ENCODE results near the gene PCGF3. TPM values are rescaled to one million over a fixed set of nuclear protein-coding genes. Genes with fewer than 3 reads are reported as not detected.

PCGF3 gene
- total RNA-seq, 1 experiment from 2014 or later, result 66.3 TPM

DNA sequence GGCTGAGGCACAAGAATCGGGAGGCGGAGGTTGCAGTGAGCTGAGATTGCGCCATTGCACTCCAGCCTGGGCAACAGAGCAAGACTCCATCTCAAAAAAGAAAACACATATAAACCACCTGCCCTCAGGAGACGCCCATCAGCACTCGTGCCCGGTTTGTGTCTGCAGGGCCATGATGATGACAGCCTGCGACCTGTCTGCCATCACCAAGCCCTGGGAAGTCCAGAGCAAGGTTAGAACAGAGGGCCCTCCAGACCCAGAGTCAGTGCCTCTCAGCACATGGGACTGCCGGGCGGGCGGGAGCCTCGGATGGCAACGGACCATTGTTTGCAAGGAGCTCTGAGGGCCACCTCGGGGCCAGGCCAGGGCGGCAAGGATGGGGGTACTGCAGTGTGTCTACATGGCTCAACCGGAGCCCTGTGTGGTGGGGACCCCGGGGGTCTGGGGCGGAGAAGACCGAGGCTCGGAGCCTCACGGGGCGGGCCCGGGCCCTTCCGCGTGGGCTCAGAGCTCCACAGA is 40.9 kb upstream of the PCGF3 start:
- H3K4me3 ChIP-seq (replicated peaks in 1 of 2; ENCODE audit: low read depth in 1 of 2, low read length in 2 of 2), result no peak overlapping the region
- no peak overlapping the region for H3K4me2 ChIP-seq (ENCODE audit: low read length)
- no peaks in the 10 kb centered on the region for H3K79me2 ChIP-seq (ENCODE audit: insufficient read depth, low read length)
- no peak overlapping the region for H2AFZ ChIP-seq (ENCODE audit: low read depth, low read length, poor library complexity, severe bottlenecking)
- no peaks in the 10 kb centered on the region for H3K36me3 ChIP-seq (ENCODE audit: control insufficient read depth in 1 of 2, insufficient read depth in 2 of 2, low read length in 2 of 2)
- no peaks in the 10 kb centered on the region for H3K9me2 ChIP-seq (ENCODE audit: insufficient read depth)
- no peaks in the 10 kb centered on the region for H3K4me1 ChIP-seq (ENCODE audit: control insufficient read depth in 1 of 2, insufficient read depth in 2 of 2, low read length in 2 of 2)
- H3K27me3 ChIP-seq (ENCODE audit: insufficient read depth, low read length), result no peaks in the 10 kb centered on the region
- no peak overlapping the region for H3K27ac ChIP-seq (ENCODE audit: low read depth, low read length)
- no TSS peak for BruUV-seq (replicated peaks)
- DNase-seq (ENCODE audit: low read depth, low spot score) (no peak), ATAC-seq (no peak)
- ChIA-PET RAD21 (ENCODE audit: low non-redundant PET in 1 of 2, low total read pairs in 2 of 2, uncharacterized antibody in 2 of 2, unreplicated experiment in 2 of 2) (no interaction called here), POLR2A (no interaction called here), CTCF (no interaction called here)
- no peak overlapping the region for H3K9ac ChIP-seq (ENCODE audit: low read length)
- H4K20me1 ChIP-seq (ENCODE audit: insufficient read depth), result no peaks in the 10 kb centered on the region
- no peaks in the 10 kb centered on the region for H3K9me3 ChIP-seq (ENCODE audit: control insufficient read depth in 1 of 2, insufficient read depth in 1 of 2, low read depth in 1 of 2, low read length in 2 of 2)
- TF ChIP-seq FOSL1 (IDR thresholded peaks at IDR 0.05; ENCODE audit: low read depth), result no peak
- no peak for TF ChIP-seq TCF7L2 (IDR thresholded peaks at IDR 0.05; ENCODE audit: borderline replicate concordance, extremely low read depth, insufficient read depth, insufficient read length)
- no peak for TF ChIP-seq YY1 (IDR thresholded peaks at IDR 0.05; ENCODE audit: extremely low read depth, insufficient replicate concordance, low read depth, low read length)
- TF ChIP-seq, protein P1, sequence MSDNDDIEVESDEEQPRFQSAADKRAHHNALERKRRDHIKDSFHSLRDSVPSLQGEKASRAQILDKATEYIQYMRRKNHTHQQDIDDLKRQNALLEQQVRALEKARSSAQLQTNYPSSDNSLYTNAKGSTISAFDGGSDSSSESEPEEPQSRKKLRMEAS (IDR thresholded peaks at IDR 0.05), result no peak
- TF ChIP-seq EZH2phosphoT487 (IDR thresholded peaks at IDR 0.05; ENCODE audit: borderline replicate concordance), result no peak
- TF ChIP-seq, protein P2, sequence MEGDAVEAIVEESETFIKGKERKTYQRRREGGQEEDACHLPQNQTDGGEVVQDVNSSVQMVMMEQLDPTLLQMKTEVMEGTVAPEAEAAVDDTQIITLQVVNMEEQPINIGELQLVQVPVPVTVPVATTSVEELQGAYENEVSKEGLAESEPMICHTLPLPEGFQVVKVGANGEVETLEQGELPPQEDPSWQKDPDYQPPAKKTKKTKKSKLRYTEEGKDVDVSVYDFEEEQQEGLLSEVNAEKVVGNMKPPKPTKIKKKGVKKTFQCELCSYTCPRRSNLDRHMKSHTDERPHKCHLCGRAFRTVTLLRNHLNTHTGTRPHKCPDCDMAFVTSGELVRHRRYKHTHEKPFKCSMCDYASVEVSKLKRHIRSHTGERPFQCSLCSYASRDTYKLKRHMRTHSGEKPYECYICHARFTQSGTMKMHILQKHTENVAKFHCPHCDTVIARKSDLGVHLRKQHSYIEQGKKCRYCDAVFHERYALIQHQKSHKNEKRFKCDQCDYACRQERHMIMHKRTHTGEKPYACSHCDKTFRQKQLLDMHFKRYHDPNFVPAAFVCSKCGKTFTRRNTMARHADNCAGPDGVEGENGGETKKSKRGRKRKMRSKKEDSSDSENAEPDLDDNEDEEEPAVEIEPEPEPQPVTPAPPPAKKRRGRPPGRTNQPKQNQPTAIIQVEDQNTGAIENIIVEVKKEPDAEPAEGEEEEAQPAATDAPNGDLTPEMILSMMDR (IDR thresholded peaks at IDR 0.05 in 2 of 3, conservative IDR thresholded peaks at IDR 0.05 in 1 of 3; ENCODE audit: borderline replicate concordance in 1 of 3, insufficient read depth in 1 of 3, low read depth in 2 of 3, low read length in 2 of 3), result no peak
- TF ChIP-seq ELF1 (IDR thresholded peaks at IDR 0.05; ENCODE audit: borderline replicate concordance, low read depth), result no peak
- TF ChIP-seq RAD21 (IDR thresholded peaks at IDR 0.05; ENCODE audit: low read depth), result no peak
- TF ChIP-seq CEBPB (IDR thresholded peaks at IDR 0.05; ENCODE audit: low read depth), result no peak
- TF ChIP-seq, protein P3, sequence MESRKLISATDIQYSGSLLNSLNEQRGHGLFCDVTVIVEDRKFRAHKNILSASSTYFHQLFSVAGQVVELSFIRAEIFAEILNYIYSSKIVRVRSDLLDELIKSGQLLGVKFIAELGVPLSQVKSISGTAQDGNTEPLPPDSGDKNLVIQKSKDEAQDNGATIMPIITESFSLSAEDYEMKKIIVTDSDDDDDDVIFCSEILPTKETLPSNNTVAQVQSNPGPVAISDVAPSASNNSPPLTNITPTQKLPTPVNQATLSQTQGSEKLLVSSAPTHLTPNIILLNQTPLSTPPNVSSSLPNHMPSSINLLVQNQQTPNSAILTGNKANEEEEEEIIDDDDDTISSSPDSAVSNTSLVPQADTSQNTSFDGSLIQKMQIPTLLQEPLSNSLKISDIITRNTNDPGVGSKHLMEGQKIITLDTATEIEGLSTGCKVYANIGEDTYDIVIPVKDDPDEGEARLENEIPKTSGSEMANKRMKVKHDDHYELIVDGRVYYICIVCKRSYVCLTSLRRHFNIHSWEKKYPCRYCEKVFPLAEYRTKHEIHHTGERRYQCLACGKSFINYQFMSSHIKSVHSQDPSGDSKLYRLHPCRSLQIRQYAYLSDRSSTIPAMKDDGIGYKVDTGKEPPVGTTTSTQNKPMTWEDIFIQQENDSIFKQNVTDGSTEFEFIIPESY (IDR thresholded peaks at IDR 0.05; ENCODE audit: extremely low read depth, insufficient replicate concordance, low read length), result no peak
- no peak for TF ChIP-seq REST (IDR thresholded peaks at IDR 0.05; ENCODE audit: low read depth)
- TF ChIP-seq, protein P4, sequence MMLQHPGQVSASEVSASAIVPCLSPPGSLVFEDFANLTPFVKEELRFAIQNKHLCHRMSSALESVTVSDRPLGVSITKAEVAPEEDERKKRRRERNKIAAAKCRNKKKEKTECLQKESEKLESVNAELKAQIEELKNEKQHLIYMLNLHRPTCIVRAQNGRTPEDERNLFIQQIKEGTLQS (IDR thresholded peaks at IDR 0.05), result no peak
- intact Hi-C loops (cut with micrococcal nuclease), result no loop called here
